ENCODE measurements around the gene MCAM. TPM values are rescaled to one million over a fixed set of nuclear protein-coding genes. Genes with fewer than 3 reads are reported as not detected.

Gene MCAM
- total and polyA plus RNA-seq, 8 donors: 7.3 to 379 (median 70.4) TPM

DNA sequence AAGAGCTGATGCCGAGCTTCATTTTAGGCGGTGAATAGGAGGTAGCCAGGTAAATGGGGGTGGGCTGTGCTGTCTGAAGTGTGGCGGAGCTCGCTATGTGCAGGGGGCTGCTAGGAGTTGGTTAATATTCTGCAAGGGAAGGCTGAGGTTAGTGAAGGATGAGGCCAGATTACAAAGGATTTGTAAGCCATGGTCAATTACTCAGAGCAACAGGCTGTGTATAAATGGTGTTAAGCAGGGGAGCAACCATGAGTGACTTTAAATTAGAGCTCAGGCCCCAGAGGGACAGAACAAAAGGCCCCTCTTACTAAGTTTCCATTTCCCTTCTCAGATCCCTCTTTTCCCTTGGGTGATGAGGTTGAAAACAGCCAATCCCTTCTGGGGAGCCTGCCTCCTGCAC lies 7.3 kb upstream of the MCAM start:
- peaks cover 0 to 22% (median 11%) of the 10 kb centered on the region in 3 donors for H3K27me3 ChIP-seq
- TF ChIP-seq POLR2A (IDR thresholded peaks at IDR 0.05) (no peak), POLR2AphosphoS5 (IDR thresholded peaks at IDR 0.05) (no peak), EP300 (IDR thresholded peaks at IDR 0.05) (no peak)
- TF ChIP-seq, protein P1, sequence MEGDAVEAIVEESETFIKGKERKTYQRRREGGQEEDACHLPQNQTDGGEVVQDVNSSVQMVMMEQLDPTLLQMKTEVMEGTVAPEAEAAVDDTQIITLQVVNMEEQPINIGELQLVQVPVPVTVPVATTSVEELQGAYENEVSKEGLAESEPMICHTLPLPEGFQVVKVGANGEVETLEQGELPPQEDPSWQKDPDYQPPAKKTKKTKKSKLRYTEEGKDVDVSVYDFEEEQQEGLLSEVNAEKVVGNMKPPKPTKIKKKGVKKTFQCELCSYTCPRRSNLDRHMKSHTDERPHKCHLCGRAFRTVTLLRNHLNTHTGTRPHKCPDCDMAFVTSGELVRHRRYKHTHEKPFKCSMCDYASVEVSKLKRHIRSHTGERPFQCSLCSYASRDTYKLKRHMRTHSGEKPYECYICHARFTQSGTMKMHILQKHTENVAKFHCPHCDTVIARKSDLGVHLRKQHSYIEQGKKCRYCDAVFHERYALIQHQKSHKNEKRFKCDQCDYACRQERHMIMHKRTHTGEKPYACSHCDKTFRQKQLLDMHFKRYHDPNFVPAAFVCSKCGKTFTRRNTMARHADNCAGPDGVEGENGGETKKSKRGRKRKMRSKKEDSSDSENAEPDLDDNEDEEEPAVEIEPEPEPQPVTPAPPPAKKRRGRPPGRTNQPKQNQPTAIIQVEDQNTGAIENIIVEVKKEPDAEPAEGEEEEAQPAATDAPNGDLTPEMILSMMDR (IDR thresholded peaks at IDR 0.05): no peak
- H3K4me3 ChIP-seq: no peak overlapping the region
- H3K27ac ChIP-seq: peak overlapping the region in 1 of 5 donors; percentile 95
- H3K36me3 ChIP-seq: no peaks in the 10 kb centered on the region
- intact Hi-C loops (cut with DNase I; ENCODE audit: low total_unique reads): no loop called here
- no peak for DNase-seq
- WGBS, 5 donors: 54 to 79% (median 70%) methylated on average over 4 of the region's 4 CpGs
- peaks cover 20 to 44% (median 33%) of the 10 kb centered on the region in 4 donors for H3K4me1 ChIP-seq
- no peaks in the 10 kb centered on the region for H3K9me3 ChIP-seq

DNA sequence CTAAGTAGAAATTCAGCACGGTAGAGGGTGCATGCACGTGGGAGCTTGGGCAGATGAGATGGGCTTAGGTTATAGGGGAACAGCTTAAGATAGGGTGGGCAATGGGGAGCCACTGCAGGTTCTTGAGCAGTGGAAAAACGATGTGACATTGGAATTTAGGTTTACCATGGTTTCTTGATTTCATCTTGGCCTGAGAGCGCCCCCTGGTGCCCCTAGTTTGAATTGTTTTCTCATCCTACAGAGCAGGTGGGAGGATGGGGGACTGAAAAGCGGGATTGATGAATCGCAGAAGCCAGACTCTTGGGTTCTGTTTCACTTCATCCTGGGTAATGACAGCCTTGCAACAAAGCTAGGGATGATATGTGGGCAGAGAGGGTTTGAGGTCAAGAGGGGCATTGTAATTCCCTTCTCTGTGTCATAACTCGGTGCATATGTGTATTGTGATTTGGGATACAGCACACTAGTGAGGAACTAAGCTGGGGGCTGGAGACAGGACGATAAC lies 6.7 kb upstream of the MCAM start:
- intact Hi-C loops (cut with DNase I; ENCODE audit: low total_unique reads): no loop called here
- whole genome bisulfite sequencing, 5 donors: 20 to 24% (median 23%) methylated on average over 8 of the region's 8 CpGs
- no peak overlapping the region for H3K4me3 ChIP-seq
- H3K36me3 ChIP-seq: no peaks in the 10 kb centered on the region
- H3K27ac ChIP-seq: peak overlapping the region in 2 of 5 donors; percentile 91 to 95
- peaks cover 0 to 28% (median 11%) of the 10 kb centered on the region in 3 donors for H3K27me3 ChIP-seq
- no peaks in the 10 kb centered on the region for H3K9me3 ChIP-seq
- H3K4me1 ChIP-seq: peaks cover 20 to 49% (median 40%) of the 10 kb centered on the region in 4 donors
- TF ChIP-seq POLR2A (IDR thresholded peaks at IDR 0.05) (no peak), POLR2AphosphoS5 (IDR thresholded peaks at IDR 0.05) (peak; percentile 4 to 77 (median 12)), EP300 (IDR thresholded peaks at IDR 0.05) (no peak)
- TF ChIP-seq, protein P1 (IDR thresholded peaks at IDR 0.05): peak in 5 of 7 experiments; percentile 66 to 83 (median 74)
- peak; percentile 82 to 90 for DNase-seq

DNA sequence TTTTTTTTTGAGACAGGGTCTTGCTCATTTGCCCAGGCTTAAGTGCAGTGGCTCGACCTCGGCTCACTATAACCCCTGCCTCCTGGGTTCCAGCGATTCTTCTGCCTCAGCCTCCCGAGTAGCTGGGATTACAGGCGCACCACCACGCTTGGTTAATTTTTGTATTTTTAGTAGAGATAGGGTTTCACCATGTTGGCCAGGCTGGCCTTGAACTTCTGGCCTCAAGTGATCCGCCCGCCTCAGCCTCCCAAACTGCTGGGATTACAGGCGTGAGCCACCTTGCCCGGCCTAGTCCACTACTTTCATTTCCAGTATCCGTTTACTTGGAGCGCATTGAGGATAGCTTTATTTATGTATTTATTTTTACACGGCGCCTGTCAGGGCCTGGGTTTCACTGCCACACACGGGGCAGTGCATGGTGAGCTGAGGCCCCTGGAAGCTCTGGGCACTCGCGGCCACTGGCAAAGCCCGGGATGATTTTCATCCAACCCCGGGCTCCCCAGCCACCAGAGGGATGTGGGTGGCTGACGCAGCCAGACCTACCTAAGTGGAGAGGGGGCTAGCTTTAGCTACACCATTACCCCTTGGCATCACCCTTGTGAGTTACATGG lies 6.1 kb upstream of the MCAM start:
- Histone ChIP-seq H3K9me3 (no peaks in the 10 kb centered on the region), H3K36me3 (no peaks in the 10 kb centered on the region), H3K27me3 (peaks cover 0 to 33% (median 13%) of the 10 kb centered on the region in 3 donors), H3K27ac (peak overlapping the region in 4 of 5 donors; percentile 90 to 95 (median 92)), H3K4me1 (peaks cover 26 to 54% (median 45%) of the 10 kb centered on the region in 4 donors), H3K4me3 (no peak overlapping the region)
- intact Hi-C loops (cut with DNase I; ENCODE audit: low total_unique reads): no loop called here
- no peak for TF ChIP-seq POLR2AphosphoS5 (IDR thresholded peaks at IDR 0.05)
- TF ChIP-seq POLR2A (IDR thresholded peaks at IDR 0.05): no peak
- no peak for TF ChIP-seq EP300 (IDR thresholded peaks at IDR 0.05)
- TF ChIP-seq, protein P1 (IDR thresholded peaks at IDR 0.05): no peak
- WGBS, 5 donors: 82 to 89% (median 87%) methylated on average over 20 of the region's 20 CpGs
- no peak for DNase-seq

DNA sequence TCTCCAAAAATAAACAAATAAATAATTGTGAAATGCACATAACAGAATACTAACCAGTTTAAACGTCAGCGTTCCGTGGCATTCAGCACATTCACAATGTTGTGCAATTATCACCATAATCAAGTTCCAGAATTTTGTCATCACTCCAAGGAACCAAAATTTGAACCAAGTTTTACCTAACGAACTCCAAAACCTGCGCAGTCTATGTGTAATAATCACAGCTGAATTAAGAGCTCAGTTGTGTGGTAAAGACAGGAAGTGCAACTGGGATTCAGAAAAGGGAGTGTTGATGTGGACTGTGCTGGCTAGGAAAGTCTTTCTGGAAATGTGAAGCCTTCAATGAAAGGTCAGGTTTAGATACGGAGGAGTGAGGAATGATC lies 5.4 kb upstream of the MCAM start:
- H3K27me3 ChIP-seq: peaks cover 0 to 40% (median 20%) of the 10 kb centered on the region in 3 donors
- TF ChIP-seq POLR2A (IDR thresholded peaks at IDR 0.05) (no peak), EP300 (IDR thresholded peaks at IDR 0.05) (no peak), POLR2AphosphoS5 (IDR thresholded peaks at IDR 0.05) (no peak)
- TF ChIP-seq, protein P1 (IDR thresholded peaks at IDR 0.05): no peak
- DNase-seq: peak in 1 of 2 donors; percentile 30
- no peaks in the 10 kb centered on the region for H3K9me3 ChIP-seq
- no peaks in the 10 kb centered on the region for H3K36me3 ChIP-seq
- 59 to 67% (median 63%) methylated on average over 6 of the region's 6 CpGs for WGBS, 5 donors
- intact Hi-C loops (cut with DNase I; ENCODE audit: low total_unique reads): no loop called here
- H3K4me1 ChIP-seq: peaks cover 31 to 61% (median 51%) of the 10 kb centered on the region in 4 donors
- H3K27ac ChIP-seq: peak overlapping the region in 4 of 5 donors; percentile 90 to 95 (median 92)
- H3K4me3 ChIP-seq: no peak overlapping the region
